Psoas muscle (tissue), 8 donors: Measurements from ENCODE around the gene TRPM3. TPM values are rescaled to one million over a fixed set of nuclear protein-coding genes. Genes with fewer than 3 reads are reported as not detected.

Experiments
- ATAC-seq, 4 donors: fragments of 200-7000 bp; cut with Tn5 transposase; one replicate each; pipeline ENCODE4 v1.9.1; 2020; ENCODE audit warnings: moderate library complexity in 3 of 4, mild to moderate bottlenecking in 2 of 4
- DNase-seq, 2 donors: peaks; one replicate each; pipeline ENCODE4 v3.0.0-alpha.2; 2020
- H3K27ac ChIP-seq: fragments of 200-600 bp; one replicate; pipeline ENCODE4 v1.8.0; 2022
- H3K27me3 ChIP-seq, 3 donors: fragments of 200-600 bp in 1 of 3; one replicate each; pipeline versions ENCODE4 v1.6.1 to v1.8.0; 2013 to 2022; ENCODE audit warnings: low read length in 2 of 3, mild to moderate bottlenecking in 2 of 3, moderate library complexity in 1 of 3; ENCODE audit not compliant: insufficient read depth in 3 of 3
- H3K36me3 ChIP-seq, 2 donors: fragments of 200-600 bp in 1 of 2; one replicate each; pipeline versions ENCODE4 v1.6.1 to v1.8.0; 2013 to 2022; ENCODE audit warnings: low read depth in 1 of 2, mild to moderate bottlenecking in 1 of 2, moderate library complexity in 1 of 2; ENCODE audit not compliant: insufficient read depth in 1 of 2
- H3K4me1 ChIP-seq: fragments of 200-600 bp; one replicate; pipeline ENCODE4 v1.8.0; 2022
- H3K4me3 ChIP-seq: fragments of 200-600 bp; one replicate; pipeline ENCODE4 v1.8.0; 2022; ENCODE audit warnings: mild to moderate bottlenecking
- H3K9me3 ChIP-seq: fragments of 200-600 bp; one replicate; pipeline ENCODE4 v1.8.0; 2022
- CTCF ChIP-seq: fragments of 200-600 bp; IDR thresholded peaks from one replicate; pipeline ENCODE4 v1.8.0; 2022; ENCODE audit warnings: antibody characterized with exemption
- WGBS, 3 donors: extraction: QIAGEN DNeasy Blood & Tissue Kit; methylation state at CpG; one replicate each; pipeline versions ENCODE4 v1.1.6 to v1.1.7; 2013; 5-methylcytosine and 5-hydroxymethylcytosine counted together
- intact Hi-C, 2 donors: fragments of 100-400 bp; cut with DNase I; formaldehyde crosslinking; loops; one replicate each; pipeline versions ENCODE4 v1.11.0 to v1.14.2; 2022
- polyA plus RNA-seq, 3 donors: library from polyadenylated mRNA; stranded (reverse); fragments of 200-250 nt; gene quantifications; one replicate each; pipeline ENCODE4 v1.2.3, GENCODE V29; 2013
- total RNA-seq, 4 donors: library from RNA; stranded (reverse); fragmentation: NEBNext Ultra II Directional in 2 of 4; extraction: Animal tissue kit (Norgen Biotek cat#: 25700) in 2 of 4; gene quantifications; one replicate each; pipeline versions ENCODE4 v1.2.1 to v1.2.4, GENCODE V29; 2021 to 2023
- donor health status: healthy with polysubstance abuse.
- donor health status: DM: no; HTN: no; CAD: no; lungs with moderate emphysema.
- donor health status: Bipolar disorder and iron deficiency.
- donor health status: healthy.
- donor health status: DM: yes; HTN: yes; CAD: no.
- donor health status: DM: no; HTN: no; CAD: no.
- donor health status: DM: no; HTN: no; CAD: no.
- donor health status: DM: yes; HTN: yes; CAD: no.

Gene TRPM3
- total and polyA plus RNA-seq, 7 donors = 0.01 to 0.16 (median 0.06) TPM; not detected in 3

- H3K27me3 ChIP-seq = no peaks in the 10 kb centered on the region
- no peaks in the 10 kb centered on the region for H3K4me1 ChIP-seq
- WGBS, 3 donors = 70 to 83% (median 80%) methylated on average over 1 of the region's 1 CpG
- TF ChIP-seq CTCF = no peak
- no peaks in the 10 kb centered on the region for H3K9me3 ChIP-seq
- no peak overlapping the region for H3K27ac ChIP-seq
- ATAC-seq (no peak), DNase-seq (no peak)
- H3K36me3 ChIP-seq = no peaks in the 10 kb centered on the region
- intact Hi-C loops = no loop called here
- H3K4me3 ChIP-seq = no peak overlapping the region
Measured at GRCh38 chr9:70932097-70932496, 189.3 kb downstream of the TRPM3 start.

GRCh38 chr9:70927530-70927929 is 193.9 kb downstream of the TRPM3 start:
- intact Hi-C loops = loop anchor here (10.0 kb wide), 1 partner anchor 317 kb away; no protein-coding TSS in a partner anchor
- 38 to 45% (median 44%) methylated on average over 2 of the region's 2 CpGs for WGBS, 3 donors
- no peak for ATAC-seq

GRCh38 chr9:70924895-70925547 is 196.4 kb downstream of the TRPM3 start:
- Histone ChIP-seq H3K27me3 (no peaks in the 10 kb centered on the region), H3K9me3 (no peaks in the 10 kb centered on the region), H3K4me3 (peak overlapping the region; percentile 15), H3K4me1 (no peaks in the 10 kb centered on the region), H3K27ac (no peak overlapping the region), H3K36me3 (no peaks in the 10 kb centered on the region)
- WGBS, 3 donors = 10 to 11% (median 11%) methylated on average over 9 of the region's 9 CpGs
- DNase-seq = no peak
- peak; percentile 63 to 95 (median 84) for ATAC-seq
- TF ChIP-seq CTCF = peak; percentile 70
- intact Hi-C loops = loop anchor here (10.0 kb wide), 1 partner anchor 320 kb away; no protein-coding TSS in a partner anchor

More at GRCh38 chr9:70927530-70927929, 193.9 kb downstream of the TRPM3 start:
- H3K36me3 ChIP-seq = no peaks in the 10 kb centered on the region
- H3K27me3 ChIP-seq = no peaks in the 10 kb centered on the region
- TF ChIP-seq CTCF = no peak
- H3K9me3 ChIP-seq = no peaks in the 10 kb centered on the region
- H3K27ac ChIP-seq = no peak overlapping the region
- H3K4me3 ChIP-seq = no peak overlapping the region
- DNase-seq = no peak
- no peaks in the 10 kb centered on the region for H3K4me1 ChIP-seq

- Histone ChIP-seq H3K27me3 (no peaks in the 10 kb centered on the region), H3K4me1 (no peaks in the 10 kb centered on the region), H3K9me3 (no peaks in the 10 kb centered on the region), H3K27ac (no peak overlapping the region), H3K36me3 (no peaks in the 10 kb centered on the region), H3K4me3 (peak overlapping the region; percentile 15)
- DNase-seq (no peak), ATAC-seq (peak in 1 of 4 donors; percentile 19)
- intact Hi-C loops = loop anchor here (10.0 kb wide), 1 partner anchor 320 kb away; no protein-coding TSS in a partner anchor
- TF ChIP-seq CTCF = no peak
- WGBS, 3 donors = 23 to 44% (median 30%) methylated on average over 6 of the region's 6 CpGs
Measured at GRCh38 chr9:70924380-70924779, 197.0 kb downstream of the TRPM3 start.

GRCh38 chr9:70923961-70924360 is 197.5 kb downstream of the TRPM3 start:
- intact Hi-C loops = loop anchor here (10.0 kb wide), 1 partner anchor 321 kb away; no protein-coding TSS in a partner anchor
- DNase-seq (no peak), ATAC-seq (no peak)
- Histone ChIP-seq H3K4me1 (no peaks in the 10 kb centered on the region), H3K9me3 (no peaks in the 10 kb centered on the region), H3K36me3 (no peaks in the 10 kb centered on the region), H3K27ac (no peak overlapping the region), H3K27me3 (no peaks in the 10 kb centered on the region), H3K4me3 (no peak overlapping the region)
- WGBS, 3 donors = 33 to 43% (median 37%) methylated on average over 1 of the region's 1 CpG
- TF ChIP-seq CTCF = no peak
